Transverse colon (tissue), 3 donors: ENCODE data around the gene STOX2.

Source experiments
- EP300 ChIP-seq: sonication (generic); formaldehyde crosslinking; IDR thresholded peaks from one replicate; pipeline ENCODE4 v1.6.1; 2017; ENCODE audit warnings: antibody characterized with exemption, low read depth
- TF ChIP-seq, protein P1 (sequence below), 5 experiments: fragments of 200-600 bp in 3 of 5; fragments of 450-650 bp in 2 of 5; sonication (generic) in 3 of 5; IDR thresholded peaks; 1 replicate in 2 of 5; 2 replicates in 3 of 5; pipeline ENCODE4 v1.5.1; 2016 to 2017; ENCODE audit warnings: antibody characterized with exemption in 5 of 5, inconsistent platforms in 3 of 5, mild to moderate bottlenecking in 2 of 5, moderate library complexity in 1 of 5

- TF ChIP-seq, protein P1, sequence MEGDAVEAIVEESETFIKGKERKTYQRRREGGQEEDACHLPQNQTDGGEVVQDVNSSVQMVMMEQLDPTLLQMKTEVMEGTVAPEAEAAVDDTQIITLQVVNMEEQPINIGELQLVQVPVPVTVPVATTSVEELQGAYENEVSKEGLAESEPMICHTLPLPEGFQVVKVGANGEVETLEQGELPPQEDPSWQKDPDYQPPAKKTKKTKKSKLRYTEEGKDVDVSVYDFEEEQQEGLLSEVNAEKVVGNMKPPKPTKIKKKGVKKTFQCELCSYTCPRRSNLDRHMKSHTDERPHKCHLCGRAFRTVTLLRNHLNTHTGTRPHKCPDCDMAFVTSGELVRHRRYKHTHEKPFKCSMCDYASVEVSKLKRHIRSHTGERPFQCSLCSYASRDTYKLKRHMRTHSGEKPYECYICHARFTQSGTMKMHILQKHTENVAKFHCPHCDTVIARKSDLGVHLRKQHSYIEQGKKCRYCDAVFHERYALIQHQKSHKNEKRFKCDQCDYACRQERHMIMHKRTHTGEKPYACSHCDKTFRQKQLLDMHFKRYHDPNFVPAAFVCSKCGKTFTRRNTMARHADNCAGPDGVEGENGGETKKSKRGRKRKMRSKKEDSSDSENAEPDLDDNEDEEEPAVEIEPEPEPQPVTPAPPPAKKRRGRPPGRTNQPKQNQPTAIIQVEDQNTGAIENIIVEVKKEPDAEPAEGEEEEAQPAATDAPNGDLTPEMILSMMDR (IDR thresholded peaks at IDR 0.05), result no peak
- no peak for TF ChIP-seq EP300
Measured at GRCh38 chr4:183888564-183888963, 16.5 kb upstream of the STOX2 start.
